Sciatic nerve (tissue), 2 donors: Measurements from ENCODE around the gene DNAJC5G. TPM values are rescaled to one million over a fixed set of nuclear protein-coding genes. Genes with fewer than 3 reads are reported as not detected.
"Not testable (repeated sequence)": the region's sequence is repeated elsewhere in the genome, so short reads cannot be mapped to it uniquely, and the experiment has no call there.

Source experiments
- ATAC-seq: fragments of 200-7000 bp; cut with Tn5 transposase; one replicate; pipeline ENCODE4 v1.9.1; 2020; ENCODE audit warnings: mild to moderate bottlenecking, moderate library complexity
- DNase-seq: peaks from one replicate; pipeline ENCODE4 v3.0.0-alpha.2; 2020; ENCODE audit warnings: low spot score
- intact Hi-C: fragments of 100-400 bp; cut with DNase I; formaldehyde crosslinking; loops from one replicate; pipeline ENCODE4 v1.14.2; 2022
- total RNA-seq: library from RNA; stranded (reverse); fragmentation: NEBNext Ultra II Directional; extraction: Animal tissue kit (Norgen Biotek cat#: 25700); gene quantifications from one replicate; pipeline ENCODE4 v1.2.1, GENCODE V29; 2021
- donor health status: DM: no; HTN: no; CAD: no.
- donor health status: DM: no; HTN: no; CAD: no.

The DNAJC5G gene
- total RNA-seq, 1 donor from 2014 or later: not detected

DNA sequence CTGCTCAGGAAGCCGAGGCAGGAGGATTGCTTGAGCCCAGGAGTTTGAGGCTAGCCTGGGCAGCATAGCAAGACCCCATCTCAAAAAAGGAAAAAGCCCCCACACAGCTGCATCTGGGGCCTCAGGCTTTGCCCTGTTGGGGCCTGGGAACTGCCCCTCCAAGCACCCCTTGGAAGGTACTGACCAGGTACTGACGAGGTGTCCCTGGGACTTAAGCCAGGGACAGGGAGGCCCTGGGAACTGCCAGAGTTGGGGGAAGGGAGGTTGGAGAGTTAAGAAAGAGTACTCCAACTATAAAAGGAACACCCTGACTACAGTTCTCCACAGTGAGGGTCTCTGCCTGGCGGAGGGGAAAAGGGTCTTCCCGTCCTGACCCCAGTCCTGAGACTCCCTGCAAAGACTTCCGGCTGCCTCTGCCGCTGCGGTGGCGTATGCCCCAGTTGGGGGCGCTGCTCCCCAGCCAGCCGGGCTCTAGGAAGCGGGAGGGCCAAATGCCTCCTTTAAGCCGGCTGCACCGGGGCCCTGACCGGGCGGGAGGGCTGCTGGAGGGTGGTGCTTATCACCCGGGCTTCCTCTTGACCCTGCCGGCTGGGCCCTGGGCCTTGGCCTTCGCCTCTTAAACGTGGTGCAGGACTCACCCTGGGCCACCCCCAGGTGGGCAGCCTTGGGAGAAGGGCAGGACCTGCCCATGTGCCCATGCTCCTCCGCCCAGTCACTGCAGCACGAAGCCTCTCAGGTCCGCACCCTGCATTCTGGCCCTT is 25.2 kb upstream of the DNAJC5G start:
- no peak for DNase-seq
- intact Hi-C loops: no loop called here

DNA sequence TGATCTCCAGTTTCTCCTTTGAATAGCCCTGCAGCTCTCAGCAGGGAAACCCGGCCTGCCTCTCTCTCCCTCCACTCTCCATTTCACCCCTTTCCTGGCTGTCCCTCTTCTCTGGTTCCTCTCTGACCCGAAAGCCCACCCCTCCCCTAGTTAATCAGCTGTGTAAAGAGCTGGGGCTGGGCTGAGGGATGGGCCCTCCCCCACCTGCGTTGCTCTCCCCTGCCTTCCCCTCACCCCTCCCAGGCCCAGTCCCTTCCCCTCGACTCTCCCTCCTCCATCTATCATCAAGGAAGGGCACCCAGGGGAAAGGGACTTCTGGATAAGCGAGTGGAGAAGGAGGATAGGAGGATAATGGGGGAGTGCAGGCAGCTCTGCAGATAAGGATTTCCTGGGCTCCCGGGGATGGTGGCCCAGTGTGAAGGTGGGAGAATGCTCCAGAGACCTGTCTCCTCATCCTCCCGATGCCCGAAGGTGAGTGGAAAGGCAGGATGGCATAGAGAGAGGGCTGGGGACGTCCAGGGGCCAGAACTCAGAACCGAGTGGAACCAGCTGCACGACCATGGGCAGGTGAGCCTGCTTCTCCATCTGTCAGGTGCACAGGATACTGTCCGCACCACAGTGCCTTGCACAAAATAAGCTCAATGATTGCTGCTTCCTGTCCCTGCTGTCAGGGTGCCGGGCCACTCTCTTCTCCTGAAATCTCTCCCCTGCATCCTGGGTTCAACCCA is 24.4 kb upstream of the DNAJC5G start:
- no peak for ATAC-seq
- intact Hi-C loops: no loop called here
- DNase-seq: no peak

More for the DNA sequence above, 25.2 kb upstream of the DNAJC5G start:
- peak; percentile 34 for ATAC-seq

DNA sequence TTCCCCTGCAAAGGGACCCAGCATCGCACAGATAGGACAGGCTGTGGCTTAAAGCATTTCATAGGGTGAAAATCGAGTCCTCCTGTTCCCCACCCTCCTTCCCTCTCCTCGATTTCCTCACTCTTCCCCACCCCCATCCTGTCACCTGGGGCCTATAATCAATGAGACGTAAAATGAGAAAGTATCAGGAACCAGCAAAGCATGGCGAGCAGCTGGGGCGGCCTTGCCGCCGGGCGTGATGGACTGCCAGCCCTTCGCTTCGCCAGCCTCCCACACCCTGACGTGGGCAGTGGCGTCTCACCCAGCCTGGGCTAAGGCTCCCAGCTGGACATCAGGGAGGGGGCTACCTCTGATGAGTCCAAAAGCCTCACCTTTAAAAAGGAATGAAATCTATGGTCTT is 23.5 kb upstream of the DNAJC5G start:
- ATAC-seq: no peak
- no peak for DNase-seq
- intact Hi-C loops: no loop called here

DNA sequence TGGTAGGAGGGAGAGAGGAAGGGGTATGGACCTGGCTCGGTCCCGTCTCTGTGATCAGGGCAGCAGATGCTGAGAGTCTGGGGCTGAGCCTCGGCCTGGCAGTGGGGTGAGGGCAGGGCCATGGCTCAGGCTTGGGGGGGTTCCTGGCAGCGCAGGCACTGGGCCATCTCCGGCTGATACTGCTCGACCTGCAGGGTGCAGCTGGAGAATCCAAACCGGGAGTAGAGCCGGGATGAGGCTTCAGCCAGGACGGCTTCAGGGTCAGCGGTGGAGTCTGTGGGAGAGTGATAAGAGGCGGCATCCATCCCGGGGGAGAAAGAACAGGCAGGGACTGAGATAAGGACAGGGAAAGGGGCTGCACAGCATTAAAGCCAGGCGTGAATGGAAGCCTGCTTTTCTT is 20.0 kb upstream of the DNAJC5G start:
- intact Hi-C loops: no loop called here
- DNase-seq (no peak), ATAC-seq (no peak)

DNA sequence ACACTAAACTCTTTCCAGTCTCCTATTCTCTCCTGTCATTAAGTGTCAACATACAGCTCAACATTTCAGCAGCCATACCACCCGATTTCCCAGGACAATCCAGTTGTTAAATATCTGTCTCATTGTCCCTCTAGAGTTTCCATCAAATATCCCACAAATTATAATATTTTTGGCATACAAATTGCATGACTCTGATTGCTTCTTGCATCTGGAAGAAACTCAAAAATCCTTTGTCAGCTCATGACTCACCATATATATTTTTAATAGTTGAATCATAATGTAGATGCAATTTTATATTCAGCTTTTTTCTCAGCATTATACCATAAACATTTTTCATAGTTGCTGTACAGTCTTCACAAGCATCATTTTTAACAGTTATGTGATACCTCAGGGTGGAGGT is 19.6 kb upstream of the DNAJC5G start:
- DNase-seq (no peak), ATAC-seq (no peak)
- intact Hi-C loops: no loop called here

DNA sequence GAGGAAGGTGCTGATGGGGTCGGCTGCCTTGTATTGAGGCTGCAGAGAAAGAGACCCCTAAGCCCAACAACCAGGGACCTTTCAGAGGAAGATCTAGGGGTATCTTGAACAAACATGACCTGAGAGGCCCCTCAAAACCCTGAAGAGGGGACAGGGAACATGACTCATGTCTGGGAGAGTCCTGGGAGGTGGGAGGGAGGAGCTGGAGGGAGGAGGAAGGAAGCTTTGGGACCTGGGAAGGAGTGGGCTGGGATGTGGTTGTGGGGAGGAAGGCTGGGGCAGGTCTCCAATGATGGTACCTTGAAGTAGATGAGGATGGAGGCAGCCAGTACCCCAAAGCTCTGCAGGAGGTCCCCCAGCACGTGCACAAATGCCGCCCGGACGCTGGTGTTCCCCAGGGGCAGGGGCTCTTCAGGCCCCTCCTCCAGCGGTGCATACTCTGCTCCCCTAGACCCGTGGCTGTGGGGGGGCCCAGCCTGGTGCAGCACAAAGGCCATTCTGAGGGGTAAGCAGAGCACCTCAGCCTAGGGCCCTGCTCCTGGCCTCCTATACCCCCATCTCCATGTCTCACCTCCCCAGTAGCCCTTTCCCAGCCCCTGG is 18.3 kb upstream of the DNAJC5G start:
- DNase-seq: no peak
- ATAC-seq: no peak
- intact Hi-C loops: no loop called here

DNA sequence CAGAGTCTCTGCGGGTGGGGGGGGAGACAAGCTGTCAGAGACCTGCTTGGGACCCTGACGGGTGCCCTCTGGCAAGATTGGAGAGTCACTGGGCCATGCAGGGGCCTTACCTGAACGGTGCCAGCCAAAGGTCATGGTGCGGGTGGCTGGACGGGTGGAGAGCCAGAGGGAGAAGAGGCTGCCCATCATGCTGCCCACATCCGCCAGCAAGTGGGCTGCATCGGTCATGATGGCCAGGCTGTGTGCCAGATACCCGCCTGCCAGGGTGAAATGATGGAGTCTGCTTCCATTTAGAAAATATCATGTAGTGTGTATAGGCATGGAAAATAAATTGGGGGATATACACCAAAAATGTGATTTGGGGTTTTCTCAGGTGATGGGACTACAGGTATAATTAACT is 17.2 kb upstream of the DNAJC5G start:
- DNase-seq (no peak), ATAC-seq (no peak)
- intact Hi-C loops: no loop called here

DNA sequence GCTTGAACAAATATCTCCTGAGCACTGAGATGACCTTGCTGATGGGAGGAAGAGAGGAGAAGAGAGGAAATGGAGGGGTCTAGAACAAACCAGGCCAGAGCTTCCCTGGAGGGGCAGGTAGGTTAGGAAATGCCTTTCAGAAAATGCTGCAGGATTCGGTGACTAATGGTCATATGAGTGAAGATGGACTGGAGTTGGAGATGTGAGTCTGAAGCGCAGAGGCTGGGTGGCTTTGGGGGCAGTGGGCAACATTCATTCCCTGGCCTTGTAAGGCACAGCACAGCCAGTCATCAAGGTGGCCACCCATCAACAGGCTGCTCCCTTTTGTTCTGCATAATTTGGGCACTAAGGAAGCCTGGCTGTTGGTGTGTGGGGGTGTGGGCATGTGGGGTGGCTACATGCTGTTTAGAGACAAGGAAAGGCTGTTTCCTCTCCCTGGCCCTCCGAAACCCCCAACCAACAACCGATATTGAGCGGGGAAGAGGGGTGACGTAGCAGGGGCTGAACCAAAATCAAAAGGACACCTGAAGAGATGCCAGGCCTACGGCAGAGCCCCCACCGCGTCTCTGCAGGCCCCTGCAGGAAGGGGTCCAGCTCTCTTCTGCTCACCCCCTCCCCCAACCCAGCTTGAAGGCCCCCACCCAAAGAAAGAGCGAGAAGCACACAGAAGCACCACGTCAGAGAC is 13.8 kb upstream of the DNAJC5G start:
- intact Hi-C loops: no loop called here
- DNase-seq (no peak), ATAC-seq (no peak)

DNA sequence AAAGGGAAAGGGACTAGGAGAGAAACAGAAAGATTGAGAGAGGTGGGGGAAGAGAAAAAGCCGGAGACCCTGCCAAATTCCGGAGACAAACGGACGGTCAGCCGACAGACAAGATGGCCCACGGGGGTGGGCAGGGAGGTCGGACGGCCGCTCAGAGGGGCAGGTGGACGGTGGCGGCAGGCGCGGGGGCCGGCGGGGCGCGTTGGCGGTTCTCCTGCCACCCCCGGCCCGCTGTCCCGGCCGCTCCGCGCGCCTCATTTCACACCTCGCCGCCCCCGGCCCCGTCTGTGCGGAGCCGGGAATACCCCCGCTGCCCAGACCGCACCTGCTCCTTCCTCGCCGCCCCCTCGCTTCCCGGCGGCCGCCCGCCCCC is 13.3 kb upstream of the DNAJC5G start:
- ATAC-seq (no peak), DNase-seq (no peak)
- intact Hi-C loops: no loop called here

DNA sequence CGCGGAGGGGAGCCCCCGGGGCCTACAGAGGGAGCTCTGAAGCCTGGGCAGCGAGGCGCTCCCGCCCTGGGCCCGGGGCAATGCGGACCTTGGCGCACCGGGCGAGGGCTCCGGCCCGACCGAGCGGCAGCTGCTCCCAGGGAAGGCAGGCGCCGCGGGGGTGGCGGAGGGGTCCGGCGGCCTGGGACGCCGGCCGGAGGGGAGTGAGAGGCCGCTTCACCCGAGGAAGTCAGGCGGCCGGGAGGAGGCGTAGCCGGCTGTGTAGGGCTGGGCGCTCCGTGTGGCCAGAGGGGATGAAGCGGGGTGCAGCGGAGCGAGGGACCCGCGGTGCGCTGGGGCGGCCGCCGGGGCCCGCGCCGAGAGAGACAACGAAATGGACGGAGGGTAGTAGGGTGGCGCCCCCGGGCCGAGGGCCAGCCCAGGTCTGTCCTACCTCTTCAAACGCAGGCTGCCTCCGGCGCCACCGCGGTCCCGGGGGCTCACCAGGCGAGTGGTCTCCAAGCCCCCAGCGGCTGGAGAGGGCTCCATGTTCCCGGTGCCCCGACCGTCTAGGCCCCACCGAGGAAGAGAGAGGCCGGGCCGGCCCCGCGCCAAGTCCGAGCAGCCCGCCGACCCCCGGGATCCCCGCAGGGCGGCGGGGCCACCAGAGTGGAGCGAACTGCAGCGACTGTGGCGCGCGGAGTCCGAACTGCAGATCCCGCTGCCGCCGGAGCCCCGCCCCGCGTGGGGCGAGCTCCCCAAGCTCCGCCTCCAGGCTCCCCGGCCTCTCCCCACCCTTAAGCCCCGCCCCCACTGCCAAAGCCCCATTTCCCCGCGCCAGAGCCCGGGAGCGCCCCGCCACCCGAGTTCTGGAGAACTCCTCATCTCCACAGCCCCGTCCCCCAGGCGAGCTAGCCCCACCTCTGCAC is 12.6 kb upstream of the DNAJC5G start, which contains the start of gene SLC30A3:
Gene SLC30A3 (minus strand): TSS at position 669 of the 908 bp plus-strand sequence. CDS start 141 bp downstream, at position 528.
- peak; percentile 76 for ATAC-seq
- DNase-seq: peak; percentile 71
- intact Hi-C loops: no loop called here

DNA sequence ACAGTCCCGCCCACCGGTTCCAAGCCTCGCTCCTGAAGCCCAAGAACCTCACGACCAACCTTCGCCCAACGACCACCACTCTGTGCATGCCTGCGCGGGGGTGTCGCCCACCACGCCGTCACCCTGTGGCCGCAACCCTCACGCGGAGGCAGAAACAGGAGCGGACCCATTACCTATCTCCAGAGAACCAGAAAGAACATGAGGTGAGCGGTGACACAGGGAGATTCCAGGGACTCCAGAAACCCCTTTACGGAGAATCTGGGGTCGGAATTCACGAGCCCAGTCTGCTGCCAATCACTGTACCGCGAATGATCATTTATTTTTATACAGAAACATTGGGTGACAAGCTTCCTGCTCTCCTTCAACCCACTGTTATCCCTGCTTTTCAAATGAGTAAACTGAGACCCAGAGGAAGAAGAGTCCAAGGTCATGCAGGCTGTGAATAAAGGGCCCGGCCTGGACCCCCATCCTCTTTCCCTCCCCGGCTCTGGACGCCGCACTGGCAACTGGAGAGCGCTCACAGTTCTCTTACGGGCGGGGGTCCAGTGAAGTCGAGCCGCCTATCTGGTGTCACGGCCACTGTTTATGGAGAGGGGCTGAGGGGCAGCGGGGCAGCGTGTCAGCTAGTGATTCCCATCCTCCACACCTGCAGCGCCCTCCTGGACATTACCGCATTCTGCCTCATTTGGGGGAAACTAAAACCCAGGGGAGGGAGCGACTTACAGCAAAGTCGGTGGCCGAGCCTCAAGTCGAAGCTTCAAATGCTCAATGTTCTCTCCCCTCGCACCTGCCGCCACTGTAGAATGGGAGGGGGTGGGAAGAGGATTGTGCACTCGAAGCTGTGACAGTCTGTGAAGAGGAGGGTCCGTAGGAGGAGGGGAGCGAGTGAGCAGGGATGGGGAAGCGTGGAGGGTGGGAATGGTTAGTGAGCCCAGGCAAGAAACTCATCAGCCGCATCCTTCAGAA is 11.7 kb upstream of the DNAJC5G start:
- intact Hi-C loops: no loop called here

DNA sequence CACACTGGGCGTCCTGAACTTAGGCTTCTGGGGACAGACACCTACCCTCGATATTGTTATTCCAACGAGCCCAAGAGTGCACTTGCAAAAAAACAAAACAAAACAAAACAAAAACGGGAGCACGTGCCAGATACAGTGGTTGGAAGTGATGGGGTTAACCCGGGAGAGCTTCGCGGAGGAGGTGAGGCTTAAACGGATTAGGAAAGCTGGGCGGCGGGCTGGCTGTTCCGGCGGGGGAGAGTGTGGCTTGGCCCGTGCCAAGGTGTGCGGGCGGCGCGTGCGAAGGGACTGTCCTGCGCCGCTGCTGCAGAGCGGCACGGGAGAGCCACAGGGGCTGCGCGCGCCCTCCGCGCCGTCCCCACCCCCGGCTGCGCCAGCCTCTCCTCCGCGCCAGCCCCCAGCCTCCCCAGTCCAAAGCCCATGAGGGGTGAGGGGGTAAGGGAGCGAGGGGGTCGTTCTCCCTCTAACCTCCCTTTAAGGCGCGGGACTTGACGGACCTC is 10.9 kb upstream of the DNAJC5G start:
- DNase-seq (no peak), ATAC-seq (no peak)
- intact Hi-C loops: no loop called here

More for the DNA sequence above, 11.7 kb upstream of the DNAJC5G start:
- DNase-seq (no peak), ATAC-seq (no peak)

DNA sequence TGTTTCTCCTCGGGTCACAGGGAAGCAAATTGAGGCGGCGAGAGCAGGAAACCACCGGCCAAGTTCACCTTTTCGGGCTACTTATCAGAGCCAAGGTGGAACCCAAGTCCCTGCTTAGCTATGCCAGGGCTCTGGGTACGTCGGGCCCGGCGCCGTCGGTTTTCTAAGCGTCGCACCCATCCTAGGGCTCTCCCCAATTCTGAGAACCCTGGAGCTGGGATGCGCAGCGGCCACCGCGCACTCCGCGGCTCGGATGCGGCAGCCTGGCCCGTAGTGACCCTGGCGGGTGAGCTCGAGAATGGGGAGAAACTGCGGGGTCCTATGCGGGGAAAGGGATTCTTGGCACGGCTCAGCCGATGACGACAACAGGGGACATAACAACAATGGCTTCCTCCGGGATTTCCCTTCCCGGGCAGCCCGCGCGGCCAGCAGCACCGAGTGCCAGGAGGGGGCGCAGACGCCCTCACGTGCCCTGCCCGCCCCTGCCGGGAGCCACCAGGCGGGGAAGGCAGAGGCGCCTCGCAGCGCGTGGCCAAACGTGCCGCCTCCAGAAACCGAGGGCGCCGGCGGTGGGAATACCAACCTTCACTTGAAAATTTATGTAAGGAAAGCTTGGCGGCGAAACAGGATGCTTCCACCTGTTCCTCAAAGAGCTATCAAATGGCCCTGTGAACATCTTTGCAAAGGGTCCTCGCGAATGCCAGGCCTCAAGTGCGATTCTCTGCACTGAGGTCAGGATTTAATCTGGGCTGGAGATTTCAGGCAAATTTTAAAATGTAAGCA is 10.3 kb upstream of the DNAJC5G start:
- ATAC-seq: peak; percentile 46
- peak; percentile 67 for DNase-seq
- intact Hi-C loops: no loop called here

DNA sequence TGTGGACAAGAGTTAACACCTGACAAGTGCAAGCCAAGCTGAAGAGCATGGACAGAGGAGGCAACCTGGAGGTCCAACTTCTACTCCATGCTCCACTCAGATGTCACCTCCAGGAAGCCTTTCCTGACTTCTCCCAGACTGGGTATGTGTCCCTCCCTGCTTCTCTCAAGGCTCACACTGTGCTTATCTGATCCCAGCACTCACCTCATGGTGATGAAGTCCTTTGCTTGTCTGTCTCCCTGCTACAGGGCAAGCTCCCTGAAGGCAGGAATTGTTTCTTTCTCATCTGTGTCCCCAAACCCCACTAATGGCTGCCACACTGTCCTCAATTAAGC is 9.7 kb upstream of the DNAJC5G start:
- DNase-seq (no peak), ATAC-seq (no peak)
- intact Hi-C loops: no loop called here

DNA sequence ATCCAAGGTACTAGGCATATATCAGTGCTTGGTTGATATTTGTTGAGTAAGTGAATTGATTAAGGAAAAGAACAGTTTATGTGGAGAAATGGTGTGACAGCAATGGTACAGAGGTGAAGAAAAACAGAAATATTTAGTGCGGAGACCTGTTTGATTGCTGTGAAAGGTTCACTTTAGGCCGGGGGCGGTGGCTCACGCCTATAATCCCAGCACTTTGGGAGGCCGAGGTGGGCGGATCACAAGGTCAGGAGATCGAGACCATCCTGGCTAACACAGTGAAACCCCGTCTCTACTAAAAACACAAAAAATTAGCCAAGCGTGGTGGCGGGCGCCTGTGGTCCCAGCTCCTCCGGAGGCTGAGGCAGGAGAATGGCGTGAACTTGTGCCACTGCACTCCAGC is 6.9 kb upstream of the DNAJC5G start:
- DNase-seq, ATAC-seq, intact Hi-C loops: not testable (repeated sequence)

DNA sequence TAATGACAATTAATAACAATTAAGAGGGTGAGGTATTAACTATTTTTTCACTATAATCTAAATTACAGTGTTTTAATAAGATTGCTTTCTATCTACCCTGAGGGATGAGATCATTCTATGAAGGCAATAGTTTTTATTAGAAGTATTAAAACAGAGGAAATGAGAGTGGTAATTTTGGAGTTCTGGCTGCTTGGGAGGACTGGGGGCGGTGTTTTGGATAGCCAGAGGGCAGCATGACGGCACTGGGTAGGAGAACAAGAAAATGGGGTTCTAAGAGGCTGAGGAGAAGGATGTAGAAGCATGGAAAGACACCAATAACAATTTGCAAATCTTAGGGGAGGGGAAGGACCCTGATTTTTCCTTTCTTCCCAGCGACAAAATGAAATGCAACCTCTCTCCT is 5.1 kb upstream of the DNAJC5G start:
- no peak for ATAC-seq
- intact Hi-C loops: no loop called here
- no peak for DNase-seq

DNA sequence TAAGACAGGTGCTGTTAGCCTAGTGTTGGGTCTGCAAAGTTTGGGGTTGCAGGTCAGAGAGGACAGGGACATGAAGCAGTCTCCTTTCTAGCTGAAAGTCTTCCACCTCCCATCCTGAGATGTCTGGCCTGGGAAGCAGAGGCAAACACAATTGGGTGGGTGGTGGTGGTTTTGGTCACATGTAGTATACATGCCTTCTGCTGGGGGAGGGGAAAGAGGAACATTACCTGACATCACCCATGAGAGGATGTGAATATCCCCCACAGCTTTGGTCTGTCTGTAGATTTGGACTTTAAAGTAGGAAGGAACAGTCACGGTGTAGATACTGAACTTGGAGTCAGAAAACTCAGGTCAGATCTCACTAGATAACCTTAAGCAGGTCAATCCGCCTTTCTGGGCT is 4.6 kb upstream of the DNAJC5G start:
- DNase-seq: no peak
- intact Hi-C loops: no loop called here
- ATAC-seq: no peak
